Endodermal cell (in vitro differentiated cells): Measurements from ENCODE around the gene CMC1. TPM values are rescaled to one million over a fixed set of nuclear protein-coding genes. Genes with fewer than 3 reads are reported as not detected.

Source experiments
- DNase-seq: peaks from one replicate; pipeline ENCODE4 v3.0.0-alpha.2; 2017
- H3K27ac ChIP-seq: 2 replicates; pipeline ENCODE4 v1.5.1; 2013; ENCODE audit warnings: mild to moderate bottlenecking, low read depth, low read length, moderate library complexity
- H3K27me3 ChIP-seq: 2 replicates; pipeline ENCODE4 v1.6.1; 2013; ENCODE audit warnings: mild to moderate bottlenecking, low read length, moderate library complexity; ENCODE audit not compliant: insufficient read depth, control insufficient read depth, poor library complexity, severe bottlenecking
- H3K36me3 ChIP-seq: 2 replicates; pipeline ENCODE4 v1.7.0; 2013; ENCODE audit warnings: mild to moderate bottlenecking, low read length, moderate library complexity; ENCODE audit not compliant: control insufficient read depth, insufficient read depth
- H3K4me1 ChIP-seq: one replicate; pipeline ENCODE4 v1.7.0; 2013; ENCODE audit warnings: low read length; ENCODE audit not compliant: control insufficient read depth, insufficient read depth
- H3K4me3 ChIP-seq: 2 replicates; pipeline ENCODE4 v1.5.1; 2013; ENCODE audit warnings: mild to moderate bottlenecking, low read length, moderate library complexity
- H3K9ac ChIP-seq: 2 replicates; pipeline ENCODE4 v1.6.1; 2013; ENCODE audit warnings: mild to moderate bottlenecking, low read length, moderate library complexity; ENCODE audit not compliant: poor library complexity, severe bottlenecking; ENCODE audit errors: extremely low read depth
- H3K9me3 ChIP-seq: 2 replicates; pipeline ENCODE4 v1.6.1; 2013; ENCODE audit warnings: mild to moderate bottlenecking, low read length, moderate library complexity; ENCODE audit not compliant: control insufficient read depth
- H3K27ac Mint-ChIP-seq: 2 replicates; pipeline ENCODE4 v1.8.0; 2020; ENCODE audit warnings: mixed read lengths
- H3K27me3 Mint-ChIP-seq: 2 replicates; pipeline ENCODE4 v1.8.0; 2021; ENCODE audit warnings: mild to moderate bottlenecking, mixed read lengths; ENCODE audit not compliant: insufficient read depth
- H3K36me3 Mint-ChIP-seq: 2 replicates; pipeline ENCODE4 v1.8.0; 2020; ENCODE audit warnings: low read depth, mixed read lengths
- H3K4me1 Mint-ChIP-seq: 2 replicates; pipeline ENCODE4 v1.8.0; 2020; ENCODE audit warnings: mixed read lengths
- H3K4me3 Mint-ChIP-seq: 2 replicates; pipeline ENCODE4 v1.8.0; 2020; ENCODE audit warnings: mild to moderate bottlenecking, moderate library complexity, mixed read lengths
- H3K9me3 Mint-ChIP-seq: 2 replicates; pipeline ENCODE4 v1.8.0; 2020; ENCODE audit warnings: mild to moderate bottlenecking, mixed read lengths
- WGBS, 2 experiments: methylation state at CpG; one replicate each; pipeline versions ENCODE4 v1.1.5 to v1.1.7; 2013; ENCODE audit warnings: missing lambda C conversion rate in 2 of 2, mixed read lengths in 1 of 2; ENCODE audit not compliant: insufficient coverage in 1 of 2, insufficient read length in 1 of 2; 5-methylcytosine and 5-hydroxymethylcytosine counted together
- total RNA-seq, 2 donors: library from RNA; stranded (reverse); fragmentation: NEBNext Ultra II Directional in 1 of 2; extraction: Animal tissue kit (Norgen Biotek cat#: 25700) in 1 of 2; gene quantifications; 2 replicates in 1 of 2; 3 replicates in 1 of 2; pipeline ENCODE4 v1.2.1, GENCODE V29; 2021
- TF ChIP-seq, protein P1 (sequence below): fragments of 200-600 bp; sonication (generic); conservative IDR thresholded peaks from 2 replicates; pipeline ENCODE4 v1.5.0; 2021; ENCODE audit warnings: antibody characterized with exemption, mild to moderate bottlenecking

Gene CMC1
- total RNA-seq, 2 donors from 2014 or later: 23.8 to 33.6 TPM

DNA sequence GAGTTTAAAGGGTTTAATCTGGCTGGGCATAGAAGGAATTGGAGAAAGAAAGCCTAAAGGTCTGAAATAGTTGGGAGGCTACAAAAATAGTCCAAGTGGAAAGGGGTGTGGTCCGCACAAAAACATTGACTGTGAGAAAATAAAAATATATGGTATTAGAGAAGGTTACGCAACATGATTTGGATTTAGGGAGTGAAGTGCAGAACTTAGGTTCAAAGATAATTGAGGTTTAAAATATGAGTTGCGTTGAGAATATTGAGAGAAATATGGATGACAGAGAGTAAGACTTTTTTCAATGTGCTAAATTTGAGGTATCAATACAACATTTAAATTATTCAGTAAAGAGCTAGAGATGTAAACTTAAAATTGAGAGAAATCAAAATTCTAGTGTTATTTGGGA is 15.4 kb upstream of the CMC1 start:
- TF ChIP-seq, protein P1, sequence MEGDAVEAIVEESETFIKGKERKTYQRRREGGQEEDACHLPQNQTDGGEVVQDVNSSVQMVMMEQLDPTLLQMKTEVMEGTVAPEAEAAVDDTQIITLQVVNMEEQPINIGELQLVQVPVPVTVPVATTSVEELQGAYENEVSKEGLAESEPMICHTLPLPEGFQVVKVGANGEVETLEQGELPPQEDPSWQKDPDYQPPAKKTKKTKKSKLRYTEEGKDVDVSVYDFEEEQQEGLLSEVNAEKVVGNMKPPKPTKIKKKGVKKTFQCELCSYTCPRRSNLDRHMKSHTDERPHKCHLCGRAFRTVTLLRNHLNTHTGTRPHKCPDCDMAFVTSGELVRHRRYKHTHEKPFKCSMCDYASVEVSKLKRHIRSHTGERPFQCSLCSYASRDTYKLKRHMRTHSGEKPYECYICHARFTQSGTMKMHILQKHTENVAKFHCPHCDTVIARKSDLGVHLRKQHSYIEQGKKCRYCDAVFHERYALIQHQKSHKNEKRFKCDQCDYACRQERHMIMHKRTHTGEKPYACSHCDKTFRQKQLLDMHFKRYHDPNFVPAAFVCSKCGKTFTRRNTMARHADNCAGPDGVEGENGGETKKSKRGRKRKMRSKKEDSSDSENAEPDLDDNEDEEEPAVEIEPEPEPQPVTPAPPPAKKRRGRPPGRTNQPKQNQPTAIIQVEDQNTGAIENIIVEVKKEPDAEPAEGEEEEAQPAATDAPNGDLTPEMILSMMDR: no peak
- Histone ChIP-seq H3K36me3 (no peaks in the 10 kb centered on the region), H3K27ac (no peak overlapping the region), H3K9ac (no peak overlapping the region), H3K27me3 (no peaks in the 10 kb centered on the region), H3K4me3 (no peak overlapping the region), H3K4me1 (no peaks in the 10 kb centered on the region), H3K9me3 (no peaks in the 10 kb centered on the region)
- H3K9me3 Mint-ChIP-seq: no peaks in the 10 kb centered on the region
- no peak overlapping the region for H3K27ac Mint-ChIP-seq
- no peak overlapping the region for H3K4me3 Mint-ChIP-seq
- no peak for DNase-seq
- H3K36me3 Mint-ChIP-seq: no peaks in the 10 kb centered on the region
- H3K27me3 Mint-ChIP-seq: no peaks in the 10 kb centered on the region
- 90 to 95% methylated on average over 2 to 3 of the region's 3 CpGs for WGBS, 2 experiments
- peaks cover 2% of the 10 kb centered on the region for H3K4me1 Mint-ChIP-seq

DNA sequence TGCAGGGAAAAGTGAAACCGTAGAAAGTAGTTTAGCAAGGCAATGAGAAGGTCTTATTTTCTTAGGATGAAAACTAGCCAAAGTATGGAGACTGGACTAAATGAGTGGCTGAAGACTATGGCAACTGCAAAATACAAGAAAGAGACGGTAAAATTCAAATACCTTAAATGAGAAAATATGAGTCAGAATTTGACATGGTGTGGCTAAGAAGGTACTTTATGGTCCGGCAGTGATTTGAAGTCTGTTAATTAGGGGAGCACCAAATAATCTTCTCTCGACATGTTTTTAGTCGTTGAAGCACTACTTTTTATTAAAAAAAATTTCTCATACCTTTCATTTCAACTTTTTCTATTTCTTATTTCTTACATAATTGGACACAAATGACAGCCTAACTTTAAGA is 12.8 kb upstream of the CMC1 start:
- no peaks in the 10 kb centered on the region for H3K36me3 Mint-ChIP-seq
- Histone ChIP-seq H3K9ac (no peak overlapping the region), H3K36me3 (no peaks in the 10 kb centered on the region), H3K4me3 (no peak overlapping the region), H3K27me3 (no peaks in the 10 kb centered on the region), H3K27ac (no peak overlapping the region), H3K9me3 (no peaks in the 10 kb centered on the region), H3K4me1 (no peaks in the 10 kb centered on the region)
- no peak overlapping the region for H3K4me3 Mint-ChIP-seq
- no peaks in the 10 kb centered on the region for H3K27me3 Mint-ChIP-seq
- no peak for DNase-seq
- H3K4me1 Mint-ChIP-seq: peaks cover 2% of the 10 kb centered on the region
- H3K27ac Mint-ChIP-seq: no peak overlapping the region
- 92 to 93% methylated on average over 5 of the region's 5 CpGs for WGBS, 2 experiments
- H3K9me3 Mint-ChIP-seq: no peaks in the 10 kb centered on the region
- TF ChIP-seq, protein P1: no peak

DNA sequence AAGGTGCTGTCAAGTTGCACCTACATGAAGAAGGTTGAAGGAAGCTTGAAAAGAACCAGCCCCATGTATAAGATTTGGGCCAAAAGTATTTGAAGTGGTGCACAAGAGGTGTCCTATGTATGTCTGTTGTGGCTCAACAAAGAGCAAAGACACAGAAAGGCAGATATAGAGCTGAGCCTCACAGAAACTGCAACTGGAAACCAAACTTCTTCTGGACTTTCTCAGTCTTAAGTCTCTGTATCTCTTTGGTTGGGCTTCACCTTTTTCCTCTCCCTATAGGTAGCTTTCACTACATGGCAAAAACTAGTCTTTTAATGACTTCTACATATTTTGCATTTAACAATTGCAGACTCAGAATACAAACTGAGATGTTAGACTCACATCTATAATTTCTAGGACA is 8.8 kb upstream of the CMC1 start:
- Mint-ChIP-seq H3K36me3 (no peaks in the 10 kb centered on the region), H3K9me3 (no peaks in the 10 kb centered on the region), H3K4me1 (peaks cover 2% of the 10 kb centered on the region), H3K27me3 (no peaks in the 10 kb centered on the region), H3K4me3 (no peak overlapping the region), H3K27ac (no peak overlapping the region)
- Histone ChIP-seq H3K4me3 (no peak overlapping the region), H3K9ac (no peak overlapping the region), H3K36me3 (no peaks in the 10 kb centered on the region), H3K4me1 (no peaks in the 10 kb centered on the region), H3K9me3 (no peaks in the 10 kb centered on the region), H3K27ac (no peak overlapping the region), H3K27me3 (no peaks in the 10 kb centered on the region)
- no peak for DNase-seq
- TF ChIP-seq, protein P1: no peak
